Right lobe of liver (tissue), 4 donors: ENCODE results near the gene CNTNAP5.
"Not testable (repeated sequence)": the region's sequence is repeated elsewhere in the genome, so short reads cannot be mapped to it uniquely, and the experiment has no call there.

Experiments
- POLR2A ChIP-seq: fragments of 450-650 bp; IDR thresholded peaks from one replicate; pipeline ENCODE4 v1.6.1; 2017; ENCODE audit warnings: antibody characterized with exemption, mild to moderate bottlenecking
- TF ChIP-seq, protein P1 (sequence below), 4 donors: fragments of 200-600 bp in 3 of 4; fragments of 450-650 bp in 1 of 4; IDR thresholded peaks; one replicate each; pipeline versions ENCODE4 v1.5.1 to v1.8.0; 2016 to 2022; ENCODE audit warnings: antibody characterized with exemption in 4 of 4, mild to moderate bottlenecking in 2 of 4
- donor health status: DM: no; HTN: no; CAD: no.
- donor health status: DM: no; HTN: no; CAD: no.
- donor health status: DM: no; HTN: yes; CAD: no.

DNA sequence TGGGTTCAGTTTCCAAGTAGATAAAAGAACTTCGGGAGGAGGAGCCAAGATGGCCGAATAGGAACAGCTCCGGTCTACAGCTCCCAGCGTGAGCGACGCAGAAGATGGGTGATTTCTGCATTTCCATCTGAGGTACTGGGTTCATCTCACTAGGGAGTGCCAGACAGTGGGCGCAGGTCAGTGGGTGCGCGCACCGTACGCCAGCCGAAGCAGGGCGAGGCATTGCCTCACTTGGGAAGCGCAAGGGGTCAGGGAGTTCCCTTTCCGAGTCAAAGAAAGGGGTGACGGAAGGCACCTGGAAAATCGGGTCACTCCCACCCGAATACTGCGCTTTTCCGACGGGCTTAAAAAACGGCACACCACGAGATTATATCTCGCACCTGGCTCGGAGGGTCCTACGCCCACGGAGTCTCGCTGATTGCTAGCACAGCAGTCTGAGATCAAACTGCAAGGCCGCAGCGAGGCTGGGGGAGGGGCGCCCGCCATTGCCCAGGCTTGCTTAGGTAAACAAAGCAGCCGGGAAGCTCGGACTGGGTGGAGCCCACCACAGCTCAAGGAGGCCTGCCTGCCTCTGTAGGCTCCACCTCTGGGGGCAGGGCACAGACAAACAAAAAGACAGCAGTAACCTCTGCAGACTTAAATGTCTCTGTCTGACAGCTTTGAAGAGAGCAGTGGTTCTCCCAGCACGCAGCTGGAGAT lies 382.9 kb downstream of the CNTNAP5 start:
- not testable (repeated sequence) for TF ChIP-seq POLR2A
- TF ChIP-seq, protein P1, sequence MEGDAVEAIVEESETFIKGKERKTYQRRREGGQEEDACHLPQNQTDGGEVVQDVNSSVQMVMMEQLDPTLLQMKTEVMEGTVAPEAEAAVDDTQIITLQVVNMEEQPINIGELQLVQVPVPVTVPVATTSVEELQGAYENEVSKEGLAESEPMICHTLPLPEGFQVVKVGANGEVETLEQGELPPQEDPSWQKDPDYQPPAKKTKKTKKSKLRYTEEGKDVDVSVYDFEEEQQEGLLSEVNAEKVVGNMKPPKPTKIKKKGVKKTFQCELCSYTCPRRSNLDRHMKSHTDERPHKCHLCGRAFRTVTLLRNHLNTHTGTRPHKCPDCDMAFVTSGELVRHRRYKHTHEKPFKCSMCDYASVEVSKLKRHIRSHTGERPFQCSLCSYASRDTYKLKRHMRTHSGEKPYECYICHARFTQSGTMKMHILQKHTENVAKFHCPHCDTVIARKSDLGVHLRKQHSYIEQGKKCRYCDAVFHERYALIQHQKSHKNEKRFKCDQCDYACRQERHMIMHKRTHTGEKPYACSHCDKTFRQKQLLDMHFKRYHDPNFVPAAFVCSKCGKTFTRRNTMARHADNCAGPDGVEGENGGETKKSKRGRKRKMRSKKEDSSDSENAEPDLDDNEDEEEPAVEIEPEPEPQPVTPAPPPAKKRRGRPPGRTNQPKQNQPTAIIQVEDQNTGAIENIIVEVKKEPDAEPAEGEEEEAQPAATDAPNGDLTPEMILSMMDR (IDR thresholded peaks at IDR 0.05), result not testable (repeated sequence)
